GM12891 (cell line): ENCODE data around the gene GRAMD1B.

Source experiments
- PAX5 ChIP-seq: IDR thresholded peaks from 2 replicates; pipeline ENCODE4 v1.6.1; 2011; ENCODE audit warnings: low read length, moderate library complexity, mild to moderate bottlenecking; ENCODE audit not compliant: insufficient read depth, severe bottlenecking
- POLR2A ChIP-seq: IDR thresholded peaks from 2 replicates; pipeline ENCODE4 v1.6.1; 2011; ENCODE audit warnings: low read depth, low read length, control low read depth
- POLR2AphosphoS5 ChIP-seq: IDR thresholded peaks from 2 replicates; pipeline ENCODE4 v1.6.1; 2011; ENCODE audit warnings: low read depth, low read length, control low read depth
- SPI1 ChIP-seq: IDR thresholded peaks from 2 replicates; pipeline ENCODE4 v1.6.1; 2011; ENCODE audit warnings: low read depth, low read length, control low read depth
- TAF1 ChIP-seq: IDR thresholded peaks from 2 replicates; pipeline ENCODE4 v1.6.1; 2011; ENCODE audit warnings: low read depth, low read length, control low read depth

- no peak for TF ChIP-seq POLR2A
- no peak for TF ChIP-seq POLR2AphosphoS5
- no peak for TF ChIP-seq PAX5
- no peak for TF ChIP-seq TAF1
- TF ChIP-seq SPI1 = no peak
Measured at GRCh38 chr11:123580137-123580536, 150.1 kb downstream of the GRAMD1B start.
